Measurements from ENCODE around the gene CSMD2. TPM values are rescaled to one million over a fixed set of nuclear protein-coding genes. Genes with fewer than 3 reads are reported as not detected.
"Not testable (repeated sequence)": the region's sequence is repeated elsewhere in the genome, so short reads cannot be mapped to it uniquely, and the experiment has no call there.

The CSMD2 gene
- polyA plus RNA-seq (2013, experiment 1 of 2; ENCODE audit: insufficient read length), result 9.0 TPM
- 6.1 TPM for polyA plus RNA-seq (2013, experiment 2 of 2; ENCODE audit: insufficient read length)

DNA sequence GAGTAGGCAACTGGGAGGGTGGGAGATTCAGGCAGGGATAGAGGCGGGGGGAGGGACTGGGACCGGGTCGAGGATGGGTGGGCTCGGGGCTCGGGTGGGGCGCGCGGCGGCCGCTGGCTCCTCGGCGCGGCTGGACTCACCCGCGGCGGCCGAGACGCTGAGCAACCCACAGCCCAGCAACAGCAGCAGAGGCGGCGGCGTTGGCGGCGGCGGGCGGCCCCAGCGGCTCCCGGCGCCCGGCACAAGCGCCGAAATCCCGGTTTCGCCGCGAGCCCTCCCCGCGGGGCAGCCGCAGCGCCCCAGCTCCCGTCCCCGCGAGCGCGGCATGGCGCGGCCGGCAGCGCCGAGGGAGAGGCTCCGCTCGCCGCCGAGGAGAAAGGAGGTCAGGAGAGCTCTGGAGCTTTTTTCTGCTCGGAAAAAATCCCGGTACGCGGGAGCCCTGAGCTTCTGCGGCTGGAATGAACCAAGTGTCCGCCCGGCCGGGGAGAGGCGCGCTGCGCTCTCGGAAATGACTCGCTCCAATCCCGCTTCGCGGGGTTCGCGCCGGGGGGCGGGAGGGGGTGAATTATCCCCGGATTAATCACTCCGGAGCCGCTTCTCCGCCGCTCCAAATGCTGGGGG is at the start of gene CSMD2:
CSMD2 (minus strand) TSS at position 460 of the 621 bp plus-strand sequence; CDS start at position 327, 133 bp downstream.
- peak; percentile 82 for DNase-seq

DNA sequence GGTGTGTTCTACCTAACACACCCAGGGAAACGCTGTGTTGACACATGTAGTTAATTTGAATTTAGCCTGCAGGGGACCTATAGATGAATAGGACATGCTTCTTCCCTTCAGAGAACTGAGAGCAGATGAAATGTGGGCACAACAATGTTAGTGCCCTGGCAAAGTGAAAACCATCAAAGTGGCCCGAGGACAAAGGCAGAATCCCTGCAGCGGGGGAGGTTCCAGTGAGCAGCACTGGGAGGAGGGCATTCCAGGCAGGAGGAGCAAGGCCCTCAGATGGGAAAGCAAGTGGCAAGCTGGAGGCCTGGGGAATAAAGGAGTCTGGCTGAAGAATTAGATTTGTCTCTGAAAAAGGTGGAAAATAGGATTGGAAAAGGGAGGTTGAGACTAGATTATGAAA is 48.9 kb upstream of the CSMD2 start:
- DNase-seq, result no peak

DNA sequence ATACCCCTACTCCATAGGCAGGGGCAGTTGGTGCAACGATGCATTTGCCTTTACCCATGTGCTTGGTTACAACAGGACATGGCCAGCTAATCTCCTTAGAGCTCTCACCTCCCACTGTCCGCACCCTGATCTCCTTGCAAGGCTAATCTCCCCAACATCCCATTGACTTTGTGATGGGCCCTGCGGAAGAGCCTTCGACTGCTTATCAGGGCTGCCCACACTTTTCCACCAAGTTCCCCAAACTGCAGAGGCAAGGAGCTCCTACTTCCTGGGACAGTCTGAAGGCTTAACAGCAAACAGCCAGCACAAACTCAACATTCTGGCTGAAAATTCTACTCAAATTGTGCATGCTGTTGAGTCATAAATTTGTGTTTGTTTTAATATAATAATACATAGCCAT is 47.6 kb upstream of the CSMD2 start:
- DNase-seq, result no peak

DNA sequence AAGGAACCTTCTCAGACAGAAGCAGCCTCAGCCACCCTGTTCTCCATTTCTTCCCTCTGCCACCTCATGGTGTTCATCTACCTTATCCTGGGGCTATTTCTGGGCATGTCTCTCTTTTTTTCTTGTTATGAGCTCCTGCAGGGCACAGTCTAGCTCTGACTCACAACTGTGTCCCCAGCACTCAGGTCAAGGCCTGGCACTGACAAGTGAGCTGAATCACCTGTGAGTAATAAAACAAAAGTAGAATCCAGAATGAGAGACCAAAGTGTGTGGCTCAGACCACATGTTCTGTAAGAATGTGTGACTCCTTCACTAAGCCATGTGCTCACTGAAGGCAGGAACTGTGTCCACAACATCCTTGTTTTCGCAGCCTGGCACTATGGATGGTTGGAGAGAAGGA is 34.9 kb upstream of the CSMD2 start:
- peak; percentile 63 for DNase-seq

GRCh38 chr1:34192621-34193020 is 27.6 kb upstream of the CSMD2 start:
- no peak for DNase-seq

- DNase-seq, result no peak
Measured at GRCh38 chr1:34190692-34191091, 25.7 kb upstream of the CSMD2 start.

DNA sequence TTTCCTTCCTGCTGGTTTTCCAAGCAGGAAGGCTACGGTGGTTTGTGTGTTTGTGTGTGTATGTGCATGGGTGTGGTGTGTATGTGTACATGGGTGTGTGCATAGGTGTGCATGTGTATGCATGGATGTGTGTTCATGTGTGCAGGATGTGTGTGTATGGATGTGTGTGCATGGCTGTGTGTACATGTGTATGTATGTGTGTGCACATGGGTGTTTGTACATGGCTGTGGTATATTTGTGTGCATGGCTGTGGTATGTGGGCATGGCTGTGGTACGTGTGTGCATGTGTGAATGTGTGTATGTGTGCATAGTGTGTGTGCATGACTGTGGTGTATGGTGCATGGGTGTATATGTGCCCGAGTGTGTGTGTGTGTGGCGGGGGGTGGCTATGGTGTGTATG is 24.0 kb upstream of the CSMD2 start:
- DNase-seq, result no peak

GRCh38 chr1:34188418-34188817 is 23.4 kb upstream of the CSMD2 start:
- no peak for DNase-seq

- DNase-seq, result no peak
Measured at GRCh38 chr1:34186741-34187494, 21.9 kb upstream of the CSMD2 start.

GRCh38 chr1:34183381-34183780 is 18.4 kb upstream of the CSMD2 start:
- not testable (repeated sequence) for DNase-seq

- DNase-seq, result no peak
Measured at GRCh38 chr1:34178072-34178471, 13.0 kb upstream of the CSMD2 start.

DNA sequence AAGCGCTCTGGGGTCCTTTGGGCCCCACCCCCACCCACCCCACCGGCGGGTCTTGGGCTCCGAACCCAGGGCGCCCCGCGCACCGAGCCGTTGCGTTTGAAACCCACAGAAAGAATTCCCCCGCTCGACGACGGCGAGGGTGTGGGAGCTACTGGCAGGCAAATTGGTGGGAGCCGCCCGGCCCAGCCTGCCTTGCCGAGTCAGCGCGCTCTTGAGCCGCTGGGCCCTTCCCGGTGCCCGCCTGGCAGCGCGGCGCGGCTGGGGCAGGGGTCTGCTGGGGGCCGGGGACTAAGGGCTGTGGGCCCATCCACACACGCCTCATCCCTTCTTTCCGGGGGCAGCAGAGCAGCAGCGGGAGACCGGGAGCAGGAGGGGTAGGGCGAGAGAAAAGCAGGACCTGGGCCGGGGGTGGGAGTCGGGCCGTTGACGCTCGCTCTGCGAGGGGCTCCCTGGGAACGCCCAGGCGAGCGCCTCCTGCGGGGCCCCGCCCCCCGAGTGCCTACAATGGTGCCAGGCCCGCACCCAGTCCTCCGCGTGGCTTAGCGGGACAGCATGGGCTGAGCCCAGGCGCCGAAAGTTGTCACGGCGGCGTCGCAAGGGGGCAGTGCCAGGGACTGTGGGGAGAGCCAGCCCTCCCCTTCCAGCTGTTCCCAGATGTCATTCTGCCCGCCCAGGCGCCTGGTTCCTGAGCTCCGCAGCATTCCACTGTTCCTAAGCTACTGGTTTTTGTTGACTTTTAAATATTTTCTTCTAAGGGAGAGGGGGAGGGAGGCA is 12.0 kb upstream of the CSMD2 start, which contains the start of gene C1orf94:
C1orf94 (plus strand) TSS at position 78 of the 774 bp plus-strand sequence. CDS start 883 bp downstream, outside the sequence.
- DNase-seq, result peak; percentile 5

- DNase-seq, result no peak
Measured at GRCh38 chr1:34175744-34176143, 10.7 kb upstream of the CSMD2 start.

GRCh38 chr1:34167389-34167788 is 2.4 kb upstream of the CSMD2 start:
- DNase-seq, result peak; percentile 27

- DNase-seq, result peak; percentile 78
Measured at GRCh38 chr1:34166625-34167361, 1.8 kb upstream of the CSMD2 start.

- peak; percentile 37 for DNase-seq
Measured at GRCh38 chr1:34166191-34166624, 1.2 kb upstream of the CSMD2 start.

- peak; percentile 20 for DNase-seq
Measured at GRCh38 chr1:34165422-34165921, 442 bp upstream of the CSMD2 start.

GRCh38 chr1:34163792-34164731 is 968 bp downstream of the CSMD2 start:
- DNase-seq, result peak; percentile 32

- DNase-seq, result peak; percentile 99
Measured at GRCh38 chr1:34162852-34163766, 1.9 kb downstream of the CSMD2 start.

- DNase-seq, result no peak
Measured at GRCh38 chr1:34156739-34157138, 8.3 kb downstream of the CSMD2 start.
